KMS-11 (cell line): ENCODE measurements around the gene TRPC3.

Experiments used
- H2AFZ ChIP-seq: fragments of 200-600 bp; sonication (generic); 2 replicates; pipeline ENCODE4 v1.6.1; 2016; ENCODE audit warnings: antibody characterized with exemption, mixed run types, low read depth
- H3K27ac ChIP-seq: fragments of 200-600 bp; sonication (generic); 2 replicates; pipeline ENCODE4 v1.6.1; 2016; ENCODE audit warnings: mild to moderate bottlenecking, mixed run types
- H3K27me3 ChIP-seq: fragments of 200-600 bp; sonication (generic); 2 replicates; pipeline ENCODE4 v1.6.1; 2017; ENCODE audit warnings: mild to moderate bottlenecking, low read depth, mixed run types, moderate library complexity; ENCODE audit not compliant: insufficient read depth
- H3K36me3 ChIP-seq: fragments of 200-600 bp; sonication (generic); 2 replicates; pipeline ENCODE4 v1.6.1; 2017; ENCODE audit warnings: mild to moderate bottlenecking, mixed run types; ENCODE audit not compliant: insufficient read depth
- H3K4me1 ChIP-seq: fragments of 200-600 bp; sonication (generic); 2 replicates; pipeline ENCODE4 v1.6.1; 2016; ENCODE audit warnings: mild to moderate bottlenecking, low read depth, mixed run types; ENCODE audit not compliant: poor library complexity, severe bottlenecking
- H3K4me2 ChIP-seq: fragments of 200-600 bp; sonication (generic); 2 replicates; pipeline ENCODE4 v1.7.0; 2016; ENCODE audit warnings: mild to moderate bottlenecking, mixed run types
- H3K4me3 ChIP-seq: fragments of 200-600 bp; sonication (generic); IDR thresholded peaks from 2 replicates; pipeline ENCODE4 v1.6.1; 2017; ENCODE audit warnings: low read depth, low read length, mixed read lengths; ENCODE audit not compliant: insufficient read depth
- H3K79me2 ChIP-seq: fragments of 200-600 bp; sonication (generic); 2 replicates; pipeline ENCODE4 v1.6.1; 2016; ENCODE audit warnings: low read depth, mixed run types; ENCODE audit not compliant: insufficient read depth
- H3K9ac ChIP-seq: fragments of 200-600 bp; sonication (generic); 2 replicates; pipeline ENCODE4 v1.6.1; 2016; ENCODE audit warnings: mild to moderate bottlenecking, mixed run types
- H4K20me1 ChIP-seq: fragments of 200-600 bp; sonication (generic); 2 replicates; pipeline ENCODE4 v1.6.1; 2016; ENCODE audit warnings: mild to moderate bottlenecking, mixed run types; ENCODE audit not compliant: insufficient read depth
- CTCF ChIP-seq: fragments of 200-600 bp; sonication (generic); conservative IDR thresholded peaks from 2 replicates; pipeline ENCODE4 v1.6.1; 2017; ENCODE audit warnings: low read depth, mild to moderate bottlenecking, antibody characterized with exemption, low read length, moderate library complexity, mixed read lengths

TRPC3 gene

DNA sequence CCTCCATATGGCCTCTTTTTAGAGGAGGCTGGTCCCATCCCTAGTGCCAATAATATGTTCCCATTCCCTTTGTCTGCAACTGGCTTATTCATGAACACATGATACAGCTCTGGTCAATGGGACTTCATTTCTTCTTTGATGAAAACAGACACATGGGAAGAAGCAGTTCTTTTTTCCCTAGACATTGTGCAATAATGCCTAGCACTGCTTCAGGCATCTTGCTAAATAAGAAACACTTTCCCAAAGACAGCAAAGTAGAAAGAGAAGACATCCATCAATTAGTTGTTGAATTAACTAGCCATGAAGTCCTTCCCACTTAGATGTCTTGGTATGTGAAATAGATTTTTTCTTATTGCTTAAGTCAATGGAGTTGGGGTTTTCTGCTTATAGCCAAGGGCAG lies 40.1 kb upstream of the TRPC3 start:
- Histone ChIP-seq H2AFZ (no peak overlapping the region), H4K20me1 (no peaks in the 10 kb centered on the region), H3K27ac (no peak overlapping the region), H3K4me2 (no peak overlapping the region), H3K79me2 (no peaks in the 10 kb centered on the region), H3K4me1 (no peaks in the 10 kb centered on the region), H3K9ac (no peak overlapping the region), H3K36me3 (no peaks in the 10 kb centered on the region), H3K27me3 (no peaks in the 10 kb centered on the region), H3K4me3 (no peak overlapping the region)
- TF ChIP-seq CTCF: no peak

- Histone ChIP-seq H2AFZ (no peak overlapping the region), H3K79me2 (no peaks in the 10 kb centered on the region), H3K4me3 (no peak overlapping the region), H3K36me3 (no peaks in the 10 kb centered on the region), H3K9ac (no peak overlapping the region), H4K20me1 (no peaks in the 10 kb centered on the region), H3K27ac (no peak overlapping the region), H3K27me3 (no peaks in the 10 kb centered on the region), H3K4me2 (no peak overlapping the region), H3K4me1 (no peaks in the 10 kb centered on the region)
- no peak for TF ChIP-seq CTCF
Observed at GRCh38 chr4:121990489-121990888, 38.6 kb upstream of the TRPC3 start.

- Histone ChIP-seq H3K36me3 (no peaks in the 10 kb centered on the region), H3K27me3 (no peaks in the 10 kb centered on the region), H3K9ac (no peak overlapping the region), H2AFZ (no peak overlapping the region), H3K4me1 (no peaks in the 10 kb centered on the region), H3K79me2 (no peaks in the 10 kb centered on the region), H3K4me3 (no peak overlapping the region), H3K4me2 (no peak overlapping the region), H3K27ac (no peak overlapping the region), H4K20me1 (no peaks in the 10 kb centered on the region)
- TF ChIP-seq CTCF: no peak
Observed at GRCh38 chr4:121989715-121990114, 37.9 kb upstream of the TRPC3 start.

- TF ChIP-seq CTCF: no peak
- Histone ChIP-seq H2AFZ (no peak overlapping the region), H3K79me2 (no peaks in the 10 kb centered on the region), H3K9ac (no peak overlapping the region), H3K27ac (no peak overlapping the region), H3K4me3 (no peak overlapping the region), H3K27me3 (no peaks in the 10 kb centered on the region), H3K4me2 (no peak overlapping the region), H3K4me1 (no peaks in the 10 kb centered on the region), H3K36me3 (no peaks in the 10 kb centered on the region), H4K20me1 (no peaks in the 10 kb centered on the region)
Observed at GRCh38 chr4:121988950-121989349, 37.1 kb upstream of the TRPC3 start.

DNA sequence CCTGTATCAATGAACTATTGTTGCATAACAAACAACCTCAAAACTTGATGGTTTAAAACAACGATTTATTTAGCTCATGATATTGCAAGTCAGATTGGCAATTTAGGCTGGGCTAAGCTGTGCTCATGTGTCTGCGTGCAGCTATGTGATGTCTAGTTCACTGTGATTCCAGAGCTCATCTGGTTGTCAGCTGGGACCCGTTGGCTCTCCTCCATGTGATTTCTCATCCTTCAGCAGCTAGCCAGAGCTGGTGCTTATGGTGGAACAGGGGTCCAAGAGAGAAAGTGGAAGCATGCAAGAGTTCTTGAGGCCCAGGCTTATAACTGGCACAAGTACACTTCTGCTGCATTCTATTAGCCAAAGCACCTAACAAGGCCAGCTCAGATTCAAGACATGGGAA lies 28.8 kb upstream of the TRPC3 start:
- no peak overlapping the region for H3K9ac ChIP-seq
- no peaks in the 10 kb centered on the region for H3K36me3 ChIP-seq
- H3K4me1 ChIP-seq: peaks cover 10% of the 10 kb centered on the region
- H3K79me2 ChIP-seq: no peaks in the 10 kb centered on the region
- no peak overlapping the region for H3K27ac ChIP-seq
- H3K4me3 ChIP-seq: no peak overlapping the region
- H2AFZ ChIP-seq: no peak overlapping the region
- no peak for TF ChIP-seq CTCF
- no peak overlapping the region for H3K4me2 ChIP-seq
- no peaks in the 10 kb centered on the region for H3K27me3 ChIP-seq
- no peaks in the 10 kb centered on the region for H4K20me1 ChIP-seq
